Measurements from ENCODE around the gene SBF2. TPM values are rescaled to one million over a fixed set of nuclear protein-coding genes. Genes with fewer than 3 reads are reported as not detected.

SBF2 gene
- total RNA-seq, 2 donors from 2014 or later, result 15.4 to 20.4 TPM

DNA sequence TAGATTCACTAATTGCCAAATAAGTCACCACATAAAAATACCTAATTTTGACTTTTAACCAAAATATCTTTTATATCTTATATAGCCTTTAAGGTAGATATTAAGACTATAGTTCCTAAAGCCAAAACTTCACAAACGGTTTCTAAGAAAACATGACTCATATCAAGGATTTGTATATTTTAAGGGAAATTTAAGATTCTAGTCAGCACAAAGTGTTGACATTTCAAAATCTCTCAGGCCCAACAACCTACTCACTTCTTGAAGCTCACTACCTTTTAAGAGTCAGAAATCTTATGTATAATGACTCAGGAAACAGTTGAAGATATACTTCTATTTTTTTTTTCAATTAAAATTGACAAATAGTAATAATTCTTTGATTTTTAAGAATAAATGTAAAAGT, 221.9 kb downstream of the SBF2 start:
- H3K4me1 Mint-ChIP-seq (ENCODE audit: low read depth in 2 of 2), result no peaks in the 10 kb centered on the region

DNA sequence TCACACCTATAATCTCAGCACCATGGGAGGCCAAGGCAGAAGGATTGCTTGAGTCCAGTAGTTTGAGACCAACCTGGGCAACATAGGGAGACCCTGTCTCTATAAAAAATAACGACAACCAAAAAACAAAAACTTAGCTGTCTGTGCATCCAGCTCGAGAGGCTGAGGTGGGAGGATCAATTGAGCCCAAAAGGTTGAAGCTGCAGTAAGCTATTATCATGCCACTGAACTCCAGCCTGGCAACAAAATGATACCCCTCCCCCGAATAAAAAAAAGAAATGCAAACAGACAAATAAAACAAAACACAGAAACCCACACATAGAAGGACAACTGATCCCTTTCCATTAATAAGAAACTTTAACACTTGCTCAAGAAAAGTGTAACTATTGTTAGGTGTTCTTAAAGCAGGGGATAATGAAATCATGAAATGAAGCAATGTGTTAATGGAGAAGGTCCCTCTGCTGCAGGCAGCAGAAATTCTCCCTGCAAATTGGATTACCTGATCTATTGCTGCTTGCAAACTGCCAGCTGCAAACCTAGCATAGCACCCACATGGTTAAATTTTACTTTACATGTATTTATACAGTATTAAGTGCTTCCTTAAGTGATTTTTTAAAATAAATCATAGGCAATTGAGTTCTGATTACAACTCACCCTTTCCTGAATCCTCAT, 226.3 kb downstream of the SBF2 start:
- no peaks in the 10 kb centered on the region for H3K4me1 Mint-ChIP-seq (ENCODE audit: low read depth in 2 of 2)
- no peaks in the 10 kb centered on the region for H3K36me3 Mint-ChIP-seq
- ATAC-seq, result no peak
- no peaks in the 10 kb centered on the region for H3K27me3 Mint-ChIP-seq
- no peak for DNase-seq (ENCODE audit: low spot score)
- peaks cover 7% of the 10 kb centered on the region for H3K9me3 Mint-ChIP-seq
- H3K4me3 Mint-ChIP-seq, result no peak overlapping the region
- H3K27ac Mint-ChIP-seq, result no peak overlapping the region

More for the DNA sequence above, 221.9 kb downstream of the SBF2 start:
- H3K27ac Mint-ChIP-seq, result no peak overlapping the region
- H3K4me3 Mint-ChIP-seq, result no peak overlapping the region
- H3K9me3 Mint-ChIP-seq, result peaks cover 6% of the 10 kb centered on the region
- DNase-seq (ENCODE audit: low spot score) (no peak), ATAC-seq (no peak)
- H3K27me3 Mint-ChIP-seq, result no peaks in the 10 kb centered on the region
- H3K36me3 Mint-ChIP-seq, result no peaks in the 10 kb centered on the region

DNA sequence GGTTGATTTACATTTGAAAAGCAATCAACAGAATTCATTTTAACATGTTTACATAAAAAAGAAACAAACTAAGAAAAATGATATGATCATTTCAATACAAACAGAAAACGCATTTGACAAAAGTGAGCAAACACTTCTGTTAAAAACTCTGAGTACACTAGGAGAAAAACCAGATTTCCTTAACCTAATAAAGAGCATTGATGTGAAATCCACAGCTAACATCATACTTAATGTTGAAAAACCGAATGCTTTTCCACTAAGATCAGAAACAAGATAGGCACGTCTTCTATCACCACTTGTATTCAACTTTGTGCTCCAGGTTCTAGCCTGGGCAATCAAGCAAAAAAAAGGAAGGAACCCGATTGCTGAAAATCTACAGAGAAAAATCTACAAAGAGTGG, 227.6 kb downstream of the SBF2 start:
- Mint-ChIP-seq H3K4me3 (no peak overlapping the region), H3K9me3 (peaks cover 16% of the 10 kb centered on the region), H3K4me1 (ENCODE audit: low read depth in 2 of 2) (no peaks in the 10 kb centered on the region), H3K36me3 (peaks cover 6% of the 10 kb centered on the region), H3K27me3 (no peaks in the 10 kb centered on the region), H3K27ac (no peak overlapping the region)
- no peak for ATAC-seq
- DNase-seq (ENCODE audit: low spot score), result no peak

DNA sequence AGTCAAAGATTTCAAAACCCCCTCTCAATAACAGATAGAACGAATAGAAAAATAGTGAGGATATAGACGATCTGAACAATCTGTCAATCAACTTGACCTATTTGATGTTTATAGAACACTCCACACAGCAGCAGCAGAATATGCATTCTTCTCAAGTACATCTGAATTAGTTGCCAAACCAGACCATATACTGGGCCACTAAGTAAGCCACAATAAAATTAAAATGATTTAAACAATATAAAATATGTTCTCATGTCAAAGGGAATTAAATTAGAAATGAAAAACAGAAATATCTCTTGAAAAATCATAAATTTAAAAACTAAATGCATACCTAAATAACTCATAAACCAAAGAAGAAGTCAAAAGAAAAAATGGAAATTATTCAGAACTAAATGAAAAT, 229.2 kb downstream of the SBF2 start:
- Mint-ChIP-seq H3K27ac (no peak overlapping the region), H3K4me3 (no peak overlapping the region), H3K27me3 (no peaks in the 10 kb centered on the region), H3K4me1 (ENCODE audit: low read depth in 2 of 2) (no peaks in the 10 kb centered on the region), H3K9me3 (peaks cover 21% of the 10 kb centered on the region), H3K36me3 (peaks cover 12% of the 10 kb centered on the region)
- DNase-seq (ENCODE audit: low spot score) (no peak), ATAC-seq (no peak)

DNA sequence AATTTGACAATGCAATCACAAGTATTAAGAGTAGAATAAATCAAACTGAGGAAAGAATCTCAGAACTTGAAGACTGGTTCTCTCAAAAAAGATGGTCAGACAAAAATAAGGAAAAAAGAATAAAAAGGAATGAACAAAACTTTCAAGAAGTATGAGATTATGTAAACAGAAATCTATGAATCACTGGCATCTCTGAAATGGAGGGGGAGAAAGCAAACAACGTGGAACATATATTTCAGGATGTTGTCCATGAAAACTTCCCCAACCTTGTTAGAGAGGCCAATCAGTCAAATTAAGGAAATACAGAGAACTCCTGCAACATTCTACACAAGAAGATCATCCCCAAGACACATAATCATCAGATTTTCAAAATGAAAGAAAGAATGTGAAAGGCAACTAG, 235.7 kb downstream of the SBF2 start:
- peaks cover 40% of the 10 kb centered on the region for H3K36me3 Mint-ChIP-seq
- no peak for DNase-seq (ENCODE audit: low spot score)
- H3K9me3 Mint-ChIP-seq, result peaks cover 36% of the 10 kb centered on the region
- H3K4me3 Mint-ChIP-seq, result no peak overlapping the region
- no peak for ATAC-seq
- no peak overlapping the region for H3K27ac Mint-ChIP-seq
- H3K4me1 Mint-ChIP-seq (ENCODE audit: low read depth in 2 of 2), result peaks cover 0 to 12% of the 10 kb centered on the region in 2 donors
- no peaks in the 10 kb centered on the region for H3K27me3 Mint-ChIP-seq

DNA sequence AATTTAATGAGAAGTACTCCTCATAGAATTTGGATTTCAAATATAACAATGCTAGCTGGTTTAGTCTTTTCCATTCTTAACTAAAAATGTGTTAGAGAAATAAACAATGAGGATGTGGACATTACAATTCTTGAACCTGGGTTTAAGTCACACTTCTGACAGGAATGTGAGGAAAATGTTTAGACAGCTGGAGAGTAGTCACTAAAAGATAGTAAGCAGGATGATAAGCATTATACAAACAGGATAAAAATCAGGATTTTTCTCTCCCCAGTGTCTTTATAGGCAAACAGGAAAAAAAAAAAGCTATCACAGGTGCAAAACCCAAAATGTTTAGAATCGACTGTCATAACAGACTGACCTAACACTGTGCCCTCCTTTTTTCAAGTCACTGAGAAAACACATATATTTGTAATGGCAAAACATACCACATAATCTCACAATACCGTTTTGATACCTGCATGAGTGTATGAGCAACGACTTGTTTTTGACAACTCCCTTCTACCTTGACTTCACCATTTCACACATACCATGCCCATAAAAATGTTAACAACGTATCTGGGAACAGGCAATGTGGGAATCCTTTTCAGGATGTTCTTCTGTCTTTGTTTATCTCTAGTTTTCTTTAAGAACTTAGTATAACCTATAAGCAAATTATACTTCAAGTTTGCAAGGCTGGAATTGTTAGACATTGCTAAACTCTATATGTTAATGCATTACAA, 242.0 kb downstream of the SBF2 start:
- Mint-ChIP-seq H3K4me3 (no peak overlapping the region), H3K36me3 (peaks cover 4% of the 10 kb centered on the region), H3K9me3 (no peaks in the 10 kb centered on the region), H3K27me3 (no peaks in the 10 kb centered on the region), H3K4me1 (ENCODE audit: low read depth in 2 of 2) (peaks cover 0 to 7% of the 10 kb centered on the region in 2 donors), H3K27ac (no peak overlapping the region)
- ATAC-seq (no peak), DNase-seq (ENCODE audit: low spot score) (no peak)

DNA sequence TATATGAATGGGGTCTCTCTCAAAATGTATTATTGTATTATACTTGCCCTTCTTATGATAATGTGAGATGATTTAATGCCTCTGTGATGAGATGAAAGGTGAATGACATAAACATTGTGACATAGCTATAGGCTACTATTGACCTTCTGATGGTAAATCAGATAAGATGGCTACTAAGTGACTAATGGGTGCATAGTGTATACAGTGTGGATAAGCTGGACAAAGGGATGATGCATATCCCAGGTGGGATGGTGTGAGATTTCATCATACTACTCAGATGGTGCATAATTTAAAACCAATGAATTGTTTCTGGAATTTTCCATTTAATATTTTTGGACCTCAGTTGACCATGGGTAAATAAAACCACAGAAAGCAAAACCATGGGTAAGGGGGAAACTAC, 243.5 kb downstream of the SBF2 start:
- Mint-ChIP-seq H3K36me3 (no peaks in the 10 kb centered on the region), H3K4me1 (ENCODE audit: low read depth in 2 of 2) (peaks cover 0 to 4% of the 10 kb centered on the region in 2 donors), H3K9me3 (no peaks in the 10 kb centered on the region), H3K27me3 (no peaks in the 10 kb centered on the region), H3K27ac (no peak overlapping the region), H3K4me3 (no peak overlapping the region)
- no peak for DNase-seq (ENCODE audit: low spot score)
- no peak for ATAC-seq

DNA sequence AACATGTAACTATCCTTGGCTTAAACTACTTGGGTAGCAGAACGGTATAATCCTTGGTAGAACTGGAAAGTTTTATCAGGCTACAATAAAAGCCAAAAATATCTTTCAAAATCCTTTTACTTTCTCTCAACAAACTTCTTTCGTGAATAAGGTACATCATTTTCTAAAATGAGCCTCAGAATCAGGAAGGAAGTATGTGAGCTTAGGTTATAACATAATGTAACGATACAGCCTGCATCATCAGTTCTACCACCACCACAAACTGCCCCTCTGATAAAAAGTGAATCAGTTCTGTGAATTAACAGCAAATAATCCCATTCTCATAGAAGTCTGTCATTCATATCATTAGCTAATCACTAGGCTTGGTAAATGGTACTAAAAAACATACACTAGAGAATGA, 244.3 kb downstream of the SBF2 start:
- Mint-ChIP-seq H3K4me3 (no peak overlapping the region), H3K27me3 (no peaks in the 10 kb centered on the region), H3K9me3 (no peaks in the 10 kb centered on the region), H3K27ac (no peak overlapping the region), H3K36me3 (no peaks in the 10 kb centered on the region), H3K4me1 (ENCODE audit: low read depth in 2 of 2) (peaks cover 0 to 4% of the 10 kb centered on the region in 2 donors)
- DNase-seq (ENCODE audit: low spot score), result no peak
- ATAC-seq, result no peak

DNA sequence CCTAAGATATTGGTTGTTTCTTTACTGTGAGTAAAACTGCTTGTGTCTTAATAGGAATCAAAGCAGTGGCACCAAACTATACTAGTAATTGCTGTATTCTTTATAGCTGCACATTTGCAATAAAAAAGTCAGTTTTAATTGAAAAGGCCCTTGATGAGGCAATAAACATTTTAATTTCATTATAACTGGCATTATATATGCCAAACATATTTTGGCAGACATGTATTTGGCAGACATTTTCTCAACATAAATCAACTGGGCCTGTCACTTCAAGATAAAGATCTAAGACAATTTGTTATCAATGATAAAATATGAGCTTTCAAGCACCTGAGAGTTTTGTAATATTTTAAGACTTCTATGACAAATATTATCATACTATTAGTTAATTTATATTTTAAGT, 245.7 kb downstream of the SBF2 start:
- H3K4me1 Mint-ChIP-seq (ENCODE audit: low read depth in 2 of 2), result peaks cover 0 to 4% of the 10 kb centered on the region in 2 donors
- H3K27ac Mint-ChIP-seq, result no peak overlapping the region
- H3K9me3 Mint-ChIP-seq, result no peaks in the 10 kb centered on the region
- H3K27me3 Mint-ChIP-seq, result no peaks in the 10 kb centered on the region
- peaks cover 6% of the 10 kb centered on the region for H3K36me3 Mint-ChIP-seq
- no peak for DNase-seq (ENCODE audit: low spot score)
- no peak for ATAC-seq
- no peak overlapping the region for H3K4me3 Mint-ChIP-seq

DNA sequence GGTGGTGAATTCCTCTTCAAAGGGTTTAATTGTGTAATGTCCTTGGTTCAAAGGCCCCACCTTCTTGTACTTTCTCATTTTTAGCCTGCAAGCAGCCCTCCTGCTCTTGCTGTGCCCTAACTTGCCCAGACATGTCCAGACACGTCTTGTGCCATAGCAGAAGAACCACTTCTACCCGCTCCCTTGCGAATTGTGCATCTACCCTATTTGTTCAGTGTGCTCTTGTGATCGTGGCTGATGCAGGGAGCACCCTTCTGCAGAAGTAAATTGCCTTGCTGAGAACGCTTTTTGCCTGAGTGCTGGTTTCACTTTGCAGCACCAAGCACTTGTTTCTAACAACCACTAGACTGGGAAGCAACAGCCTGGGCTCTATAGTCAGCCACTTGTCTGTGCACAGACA, 249.4 kb downstream of the SBF2 start:
- Mint-ChIP-seq H3K4me3 (no peak overlapping the region), H3K27me3 (no peaks in the 10 kb centered on the region), H3K36me3 (peaks cover 10% of the 10 kb centered on the region), H3K4me1 (ENCODE audit: low read depth in 2 of 2) (peaks cover 11 to 22% of the 10 kb centered on the region in 2 donors), H3K9me3 (no peaks in the 10 kb centered on the region), H3K27ac (no peak overlapping the region)
- no peak for DNase-seq (ENCODE audit: low spot score)
- no peak for ATAC-seq

DNA sequence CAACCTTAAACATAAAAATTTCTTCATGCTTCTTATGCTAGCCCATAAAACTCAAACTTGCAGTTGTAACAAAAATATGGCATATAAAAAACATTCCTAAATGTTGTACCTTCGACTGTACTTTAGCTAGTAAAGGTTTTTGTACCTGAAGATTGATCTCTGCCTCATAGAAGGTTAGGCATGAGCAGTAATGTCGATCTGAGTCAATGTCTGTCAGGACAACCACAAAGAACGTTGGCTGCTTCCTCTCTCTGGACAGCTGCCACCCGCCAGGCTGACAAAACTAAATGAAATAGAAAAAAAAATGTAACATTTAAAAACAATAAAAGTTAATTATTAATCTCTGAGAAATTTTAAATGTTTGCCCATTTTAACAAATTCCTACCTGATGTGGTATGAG, 251.3 kb downstream of the SBF2 start:
- Mint-ChIP-seq H3K9me3 (no peaks in the 10 kb centered on the region), H3K27me3 (no peaks in the 10 kb centered on the region), H3K4me1 (ENCODE audit: low read depth in 2 of 2) (peaks cover 11 to 25% of the 10 kb centered on the region in 2 donors), H3K36me3 (peaks cover 10% of the 10 kb centered on the region), H3K27ac (peak overlapping the region in 1 of 2 donors; percentile 60), H3K4me3 (no peak overlapping the region)
- DNase-seq (ENCODE audit: low spot score), result no peak
- ATAC-seq, result no peak

DNA sequence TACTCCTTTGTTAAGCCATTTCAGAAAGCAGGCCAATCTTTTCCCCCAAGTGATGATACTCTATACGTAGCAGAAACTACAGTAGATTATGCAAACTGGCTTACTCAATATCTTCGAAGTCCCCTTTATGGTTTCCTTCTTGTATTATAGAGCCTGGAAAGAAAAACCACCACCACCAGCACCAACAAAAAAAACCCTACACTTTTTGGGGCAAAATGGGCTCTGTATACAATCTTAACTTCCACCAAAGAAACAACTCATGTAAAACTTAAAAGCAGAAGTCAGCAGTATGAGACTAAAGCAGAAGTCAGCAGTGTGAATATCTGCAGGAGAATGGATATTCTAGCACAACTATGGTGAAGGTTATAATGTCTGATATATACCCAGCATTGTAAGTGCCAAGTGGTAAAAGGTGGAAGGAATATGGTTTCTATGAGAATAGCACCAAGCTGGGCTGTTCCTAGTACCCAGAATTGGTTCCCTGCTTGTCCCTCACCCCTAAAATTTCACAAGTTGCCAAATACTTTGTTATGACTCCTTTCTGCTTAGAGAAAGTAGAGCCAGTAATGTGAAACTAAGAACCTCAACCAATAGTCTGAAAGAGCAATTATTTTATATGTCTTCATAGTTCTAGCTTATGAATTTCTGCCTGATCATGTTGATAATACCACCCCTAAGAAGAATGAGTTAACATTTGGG, 252.1 kb downstream of the SBF2 start:
- H3K4me1 Mint-ChIP-seq (ENCODE audit: low read depth in 2 of 2), result peaks cover 11 to 25% of the 10 kb centered on the region in 2 donors
- ATAC-seq (peak in 1 of 2 donors; percentile 80), DNase-seq (ENCODE audit: low spot score) (no peak)
- H3K36me3 Mint-ChIP-seq, result peaks cover 10% of the 10 kb centered on the region
- H3K27me3 Mint-ChIP-seq, result no peaks in the 10 kb centered on the region
- no peaks in the 10 kb centered on the region for H3K9me3 Mint-ChIP-seq
- H3K27ac Mint-ChIP-seq, result peak overlapping the region in 1 of 2 donors; percentile 60
- no peak overlapping the region for H3K4me3 Mint-ChIP-seq

DNA sequence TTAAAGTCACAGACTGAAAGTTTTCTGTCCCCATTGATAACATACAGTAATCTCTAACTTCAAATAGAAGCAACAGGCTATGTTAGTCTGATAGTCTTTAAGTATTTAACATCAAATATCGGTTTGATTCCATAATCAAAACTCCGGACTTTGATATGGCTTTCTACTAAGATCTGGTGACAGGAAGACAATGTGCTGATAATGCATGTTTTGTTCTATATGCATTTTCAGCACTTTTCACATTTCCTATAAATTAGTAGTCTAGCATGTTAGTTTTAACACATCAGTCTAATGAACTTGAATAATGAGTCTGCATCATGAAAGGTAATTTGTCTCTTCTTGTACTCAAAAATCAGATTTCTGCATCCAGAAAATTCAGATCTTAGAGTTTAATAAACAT, 252.7 kb downstream of the SBF2 start:
- peaks cover 10% of the 10 kb centered on the region for H3K36me3 Mint-ChIP-seq
- DNase-seq (ENCODE audit: low spot score) (no peak), ATAC-seq (no peak)
- H3K4me1 Mint-ChIP-seq (ENCODE audit: low read depth in 2 of 2), result peaks cover 11 to 25% of the 10 kb centered on the region in 2 donors
- peak overlapping the region in 1 of 2 donors; percentile 60 for H3K27ac Mint-ChIP-seq
- H3K27me3 Mint-ChIP-seq, result no peaks in the 10 kb centered on the region
- H3K9me3 Mint-ChIP-seq, result no peaks in the 10 kb centered on the region
- H3K4me3 Mint-ChIP-seq, result no peak overlapping the region

Measured in natural killer cell treated with Interleukin-12 subunit alpha and Interleukin-12 subunit beta and Interleukin-15 and Interleukin-18, amount 100 ng/mL, for 72 hours (primary cell).